Aorta (tissue), 5 donors: ENCODE results near the gene AGBL1. TPM values are rescaled to one million over a fixed set of nuclear protein-coding genes. Genes with fewer than 3 reads are reported as not detected.

Source experiments
- ATAC-seq: fragments of 200-7000 bp; cut with Tn5 transposase; one replicate; pipeline ENCODE4 v1.9.1; 2022; ENCODE audit warnings: moderate library complexity; ENCODE audit not compliant: low FRiP score
- DNase-seq, 2 donors: peaks; one replicate each; pipeline ENCODE4 v3.0.0-alpha.2; 2020
- H3K27ac ChIP-seq, 2 donors: one replicate each; pipeline ENCODE4 v1.5.1; 2013; ENCODE audit warnings: low read length in 2 of 2, mild to moderate bottlenecking in 2 of 2, moderate library complexity in 2 of 2, control low read depth in 1 of 2, inconsistent platforms in 1 of 2, low read depth in 1 of 2
- H3K27me3 ChIP-seq, 2 donors: one replicate each; pipeline ENCODE4 v1.6.1; 2013; ENCODE audit warnings: control low read depth in 1 of 2, low read length in 1 of 2, mild to moderate bottlenecking in 1 of 2, moderate library complexity in 1 of 2; ENCODE audit not compliant: insufficient read depth in 2 of 2, control insufficient read depth in 1 of 2
- H3K36me3 ChIP-seq, 2 donors: one replicate each; pipeline ENCODE4 v1.6.1; 2013; ENCODE audit warnings: control low read depth in 1 of 2, low read length in 1 of 2, mild to moderate bottlenecking in 1 of 2; ENCODE audit not compliant: insufficient read depth in 2 of 2, control insufficient read depth in 1 of 2
- H3K4me1 ChIP-seq, 2 donors: one replicate each; pipeline ENCODE4 v1.6.1; 2013; ENCODE audit warnings: low read length in 2 of 2, control low read depth in 1 of 2, mild to moderate bottlenecking in 1 of 2, moderate library complexity in 1 of 2; ENCODE audit not compliant: insufficient read depth in 2 of 2, control insufficient read depth in 1 of 2
- H3K4me3 ChIP-seq, 2 donors: one replicate each; pipeline ENCODE4 v1.5.1; 2013; ENCODE audit warnings: low read length in 2 of 2, control low read depth in 1 of 2, mild to moderate bottlenecking in 1 of 2
- H3K9me3 ChIP-seq: one replicate; pipeline ENCODE4 v1.6.1; 2013; ENCODE audit warnings: mild to moderate bottlenecking, low read length; ENCODE audit not compliant: control insufficient read depth
- WGBS, 2 donors: extraction: QIAGEN DNeasy Blood & Tissue Kit; methylation state at CpG; one replicate each; pipeline ENCODE4 v1.1.7; 2013; 5-methylcytosine and 5-hydroxymethylcytosine counted together
- intact Hi-C, 2 donors: fragments of 100-400 bp; cut with DNase I; formaldehyde crosslinking; loops; one replicate each; pipeline versions ENCODE4 v1.14.2 to v1.15.0; 2022
- polyA plus RNA-seq, 2 donors: library from polyadenylated mRNA; stranded (reverse); fragments of 200-250 nt; gene quantifications; one replicate each; pipeline ENCODE4 v1.2.3, GENCODE V29; 2013
- total RNA-seq, 2 donors: library from RNA; stranded (reverse); fragmentation: NEBNext Ultra II Directional; extraction: Animal tissue kit (Norgen Biotek cat#: 25700); gene quantifications; one replicate each; pipeline ENCODE4 v1.2.1, GENCODE V29; 2021
- donor health status: healthy with polysubstance abuse.
- donor health status: Bipolar disorder and iron deficiency.
- donor health status: DM: no; HTN: no; CAD: no.
- donor health status: DM: no; HTN: no; CAD: no.
- donor health status: DM: yes; HTN: yes; CAD: no.

AGBL1 gene
- total and polyA plus RNA-seq, 4 donors, result 0.21 TPM; not detected in 3

- WGBS, 2 donors, result 34 to 49% methylated on average over 8 of the region's 8 CpGs
- Histone ChIP-seq H3K4me1 (no peaks in the 10 kb centered on the region), H3K27ac (no peak overlapping the region), H3K9me3 (peaks cover 5% of the 10 kb centered on the region), H3K4me3 (no peak overlapping the region), H3K36me3 (no peaks in the 10 kb centered on the region), H3K27me3 (no peaks in the 10 kb centered on the region)
- peak; percentile 81 for ATAC-seq
- DNase-seq, result no peak
- intact Hi-C loops, result no loop called here
Measured at GRCh38 chr15:86164232-86164898, 84.7 kb downstream of the AGBL1 start.

DNA sequence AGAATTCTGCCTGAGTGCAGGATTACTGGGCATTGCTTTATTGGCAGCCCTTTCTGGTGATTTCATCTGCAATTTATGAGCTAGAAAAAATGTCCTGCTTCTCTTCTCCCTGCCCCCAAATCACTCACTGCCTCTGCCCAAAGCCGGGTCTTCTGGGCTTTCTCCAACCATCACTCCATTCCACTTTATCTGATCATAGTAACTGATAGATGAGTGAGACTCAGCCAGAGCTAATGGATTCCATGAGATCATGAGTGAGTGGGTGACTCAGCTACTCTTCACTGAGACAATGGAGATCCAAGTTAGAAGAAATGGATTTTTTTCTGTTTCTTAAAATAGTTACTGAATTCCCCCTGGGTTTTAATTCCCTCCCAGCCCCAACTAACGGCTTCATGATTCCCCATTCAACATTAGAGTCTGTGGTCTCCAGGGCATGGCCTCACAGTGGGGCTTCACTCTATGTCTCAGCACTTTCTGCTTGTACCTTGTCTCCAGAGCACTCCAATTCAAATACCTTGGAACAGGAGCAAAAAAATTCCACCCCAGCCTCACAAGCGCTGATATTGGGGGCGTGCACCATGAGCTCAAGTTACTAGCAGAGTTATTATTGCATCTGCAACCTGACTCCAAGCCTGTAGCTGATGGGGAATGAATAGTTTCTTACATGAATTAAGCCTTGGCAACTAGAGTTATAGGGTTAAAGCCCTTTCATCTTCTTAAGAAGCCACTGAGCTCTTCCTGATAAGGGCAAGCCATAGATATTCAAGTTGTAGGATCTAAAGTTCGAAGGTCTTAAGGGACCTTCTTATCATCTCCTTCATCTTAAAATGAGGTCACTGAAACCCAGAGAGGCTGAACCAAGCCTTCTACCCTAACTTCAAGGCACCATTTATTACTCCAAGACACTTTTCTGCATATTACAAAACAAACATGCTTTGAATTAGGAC lies 85.9 kb downstream of the AGBL1 start:
- Histone ChIP-seq H3K36me3 (no peaks in the 10 kb centered on the region), H3K4me1 (no peaks in the 10 kb centered on the region), H3K27ac (no peak overlapping the region), H3K9me3 (peaks cover 5% of the 10 kb centered on the region), H3K27me3 (no peaks in the 10 kb centered on the region), H3K4me3 (no peak overlapping the region)
- no peak for DNase-seq
- WGBS, 2 donors, result 20 to 28% methylated on average over 5 of the region's 5 CpGs
- peak; percentile 59 for ATAC-seq
- intact Hi-C loops, result no loop called here

GRCh38 chr15:86167841-86168240 lies 88.2 kb downstream of the AGBL1 start:
- no peaks in the 10 kb centered on the region for H3K27me3 ChIP-seq
- peaks cover 5% of the 10 kb centered on the region for H3K9me3 ChIP-seq
- no peaks in the 10 kb centered on the region for H3K36me3 ChIP-seq
- intact Hi-C loops, result no loop called here
- no peak for ATAC-seq
- no peak for DNase-seq
- no peak overlapping the region for H3K27ac ChIP-seq
- no peak overlapping the region for H3K4me3 ChIP-seq
- H3K4me1 ChIP-seq, result no peaks in the 10 kb centered on the region

GRCh38 chr15:86178845-86179244 lies 99.2 kb downstream of the AGBL1 start:
- Histone ChIP-seq H3K36me3 (no peaks in the 10 kb centered on the region), H3K27ac (no peak overlapping the region), H3K27me3 (no peaks in the 10 kb centered on the region), H3K4me1 (no peaks in the 10 kb centered on the region), H3K4me3 (no peak overlapping the region), H3K9me3 (peaks cover 2% of the 10 kb centered on the region)
- WGBS, 2 donors, result 39 to 42% methylated on average over 2 of the region's 2 CpGs
- DNase-seq (no peak), ATAC-seq (no peak)
- intact Hi-C loops, result no loop called here

DNA sequence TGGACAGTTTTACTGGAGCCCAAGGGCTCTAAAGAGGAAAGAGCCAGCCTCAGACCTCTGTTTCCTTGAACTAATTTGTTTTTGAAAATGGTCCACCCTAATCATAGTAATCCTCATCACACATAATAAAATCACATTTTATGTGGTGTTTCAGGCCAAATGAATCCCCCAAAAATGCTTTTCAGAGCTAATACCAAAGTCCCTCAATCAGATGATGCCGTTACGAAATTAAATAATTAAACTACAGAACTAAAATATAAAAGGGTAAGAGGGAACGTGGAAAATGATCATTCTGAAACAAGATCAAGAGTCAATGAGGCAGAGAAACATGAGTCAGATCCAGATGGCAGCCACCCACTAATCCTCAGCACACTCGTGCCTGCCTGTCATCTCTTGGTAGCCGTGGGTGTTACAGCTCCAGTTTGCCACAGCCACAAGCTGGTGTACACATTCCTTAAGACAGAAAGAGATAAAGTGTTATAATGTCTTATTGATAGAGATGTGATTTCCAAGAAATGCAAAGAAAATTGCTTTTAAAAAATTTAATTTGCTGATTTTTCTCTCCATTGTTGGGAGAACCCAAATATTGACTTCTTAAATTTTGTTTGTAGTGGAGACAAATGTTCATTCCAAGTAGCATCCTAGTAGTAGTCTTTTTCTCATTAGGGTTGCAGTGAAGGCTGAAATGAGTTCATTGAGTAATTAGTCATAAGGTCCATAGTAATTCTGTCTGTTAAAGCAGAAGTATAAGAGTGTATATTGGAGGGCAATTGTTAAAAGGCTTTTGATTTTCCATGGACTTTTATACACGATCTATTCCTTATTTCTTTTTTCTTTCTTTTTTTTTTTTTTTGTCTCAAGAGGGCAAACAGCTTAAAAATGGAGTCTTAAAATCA lies 104.2 kb downstream of the AGBL1 start:
- Histone ChIP-seq H3K4me3 (no peak overlapping the region), H3K27ac (no peak overlapping the region), H3K27me3 (no peaks in the 10 kb centered on the region), H3K9me3 (no peaks in the 10 kb centered on the region), H3K4me1 (no peaks in the 10 kb centered on the region), H3K36me3 (no peaks in the 10 kb centered on the region)
- ATAC-seq, result no peak
- 52 to 58% methylated on average over 6 of the region's 6 CpGs for WGBS, 2 donors
- DNase-seq, result no peak
- intact Hi-C loops, result no loop called here

DNA sequence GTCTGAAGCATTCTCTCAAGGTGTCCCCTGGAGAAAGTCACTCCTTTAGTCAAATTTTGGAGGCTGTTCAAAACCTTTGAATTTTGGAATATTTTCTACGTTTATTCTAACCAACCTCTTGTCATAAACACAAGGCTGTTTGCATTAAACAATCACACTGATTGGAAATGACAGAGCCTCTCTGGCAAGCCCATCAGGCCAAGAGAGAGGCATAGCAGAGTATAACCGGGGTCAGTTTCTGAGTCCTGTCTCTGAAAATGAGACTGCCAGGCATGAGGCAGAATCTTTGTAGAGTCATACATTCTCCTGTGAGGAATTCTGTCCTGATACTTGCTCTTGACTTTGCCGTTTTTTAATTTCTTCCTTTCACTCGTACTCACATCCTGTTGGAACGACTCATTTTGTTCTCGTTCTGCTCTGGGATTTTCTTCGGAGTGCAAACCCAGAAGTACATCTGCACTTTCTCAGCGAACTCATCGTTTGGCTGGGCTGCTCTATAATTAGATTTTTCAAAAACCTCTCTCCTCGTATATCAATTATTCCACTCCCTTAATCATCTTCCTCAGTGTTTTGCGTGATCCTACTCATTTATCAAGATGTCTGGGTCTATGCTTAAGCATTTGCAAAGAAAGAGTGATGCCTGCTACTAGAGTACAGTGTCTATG lies 114.2 kb downstream of the AGBL1 start:
- WGBS, 2 donors, result 32 to 49% methylated on average over 11 of the region's 11 CpGs

DNA sequence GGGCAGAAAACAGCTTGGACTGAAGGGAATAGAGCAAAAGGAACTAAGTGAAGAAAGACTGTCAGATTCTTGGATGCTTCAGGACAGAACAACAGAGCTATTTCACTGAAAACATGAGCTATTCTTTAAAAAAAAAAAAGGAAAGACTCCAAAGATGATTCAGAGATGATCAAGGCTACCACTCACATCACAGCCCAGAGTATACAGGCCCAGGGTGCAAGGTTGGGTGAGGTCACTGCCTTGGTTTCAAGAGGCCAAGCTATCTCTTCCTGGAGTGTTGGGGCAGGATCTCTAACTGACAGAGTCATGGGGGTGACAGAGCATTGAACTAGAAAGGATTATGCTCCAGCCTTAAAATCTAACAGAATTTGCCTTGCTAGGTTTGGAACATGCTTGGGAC lies 118.1 kb downstream of the AGBL1 start:
- Histone ChIP-seq H3K9me3 (no peaks in the 10 kb centered on the region), H3K27me3 (no peaks in the 10 kb centered on the region), H3K4me1 (no peaks in the 10 kb centered on the region), H3K4me3 (no peak overlapping the region), H3K27ac (no peak overlapping the region), H3K36me3 (no peaks in the 10 kb centered on the region)
- intact Hi-C loops, result no loop called here
- peak; percentile 29 for ATAC-seq
- DNase-seq, result no peak

More for the DNA sequence above, 114.2 kb downstream of the AGBL1 start:
- no peak for ATAC-seq
- no peaks in the 10 kb centered on the region for H3K4me1 ChIP-seq
- no peak overlapping the region for H3K4me3 ChIP-seq
- H3K27ac ChIP-seq, result no peak overlapping the region
- intact Hi-C loops, result no loop called here
- H3K36me3 ChIP-seq, result no peaks in the 10 kb centered on the region
- no peaks in the 10 kb centered on the region for H3K9me3 ChIP-seq
- H3K27me3 ChIP-seq, result no peaks in the 10 kb centered on the region
- no peak for DNase-seq

DNA sequence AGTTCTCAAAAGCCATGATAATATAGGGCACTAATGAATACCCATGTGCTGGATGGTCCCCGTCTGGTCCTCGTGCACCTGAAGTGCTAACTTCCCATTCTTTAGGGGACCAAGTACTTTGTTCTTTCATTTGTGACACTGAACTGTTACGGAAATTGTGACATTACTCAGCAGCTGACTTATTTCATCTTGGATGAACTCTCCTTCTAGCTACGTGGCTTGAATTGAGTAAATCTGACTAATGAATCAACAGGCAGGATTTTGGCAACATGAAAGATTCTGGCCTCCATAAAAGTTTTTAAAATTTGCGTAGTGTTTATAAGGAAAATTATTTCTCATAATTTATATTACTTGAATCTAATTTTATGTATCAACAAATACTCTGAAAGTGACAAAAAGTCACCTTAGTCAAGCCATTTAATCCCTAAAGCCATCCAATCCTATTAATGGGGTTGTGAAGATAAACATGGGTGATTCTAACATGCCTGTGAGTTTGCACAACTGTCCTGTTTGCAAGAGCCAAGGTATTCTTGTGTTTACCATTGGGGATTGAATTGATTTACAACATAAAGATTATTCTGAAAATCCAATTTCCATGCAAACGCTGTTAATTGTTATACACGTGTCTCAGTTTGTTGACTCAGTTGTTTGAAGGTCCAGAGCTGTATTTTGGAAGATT lies 119.9 kb downstream of the AGBL1 start:
- WGBS, 2 donors, result 52 to 62% methylated on average over 7 of the region's 7 CpGs
- DNase-seq (no peak), ATAC-seq (no peak)
- Histone ChIP-seq H3K27me3 (no peaks in the 10 kb centered on the region), H3K27ac (no peak overlapping the region), H3K4me3 (no peak overlapping the region), H3K9me3 (no peaks in the 10 kb centered on the region), H3K4me1 (no peaks in the 10 kb centered on the region), H3K36me3 (no peaks in the 10 kb centered on the region)
- intact Hi-C loops, result no loop called here
